ENCODE measurements around the gene NECAB2. TPM values are rescaled to one million over a fixed set of nuclear protein-coding genes. Genes with fewer than 3 reads are reported as not detected.

The NECAB2 gene
- total and polyA plus RNA-seq, 2 of the 8 experiments (the other 6 are each of a cell fraction or from before 2014, with no cell fraction given), result 3.6 to 4.2 TPM

- H4K5ac ChIP-seq (ENCODE audit: insufficient read length, low read depth, low read length), result no peak overlapping the region
- no peak overlapping the region for H3K27ac ChIP-seq (ENCODE audit: low read depth, low read length)
- no peaks in the 10 kb centered on the region for H3K9me3 ChIP-seq (ENCODE audit: insufficient read depth in 2 of 2, low read depth in 1 of 2, low read length in 1 of 2)
- 82% methylated on average over 12 of the region's 12 CpGs; no CpG with 5 or more reads in 1 of the 2 experiments for WGBS, 2 experiments (ENCODE audit: extremely low coverage in 1 of 2, insufficient coverage in 1 of 2, insufficient read length in 1 of 2, insufficient replicate concordance in 2 of 2, low coverage in 1 of 2, low lambda C conversion rate in 2 of 2, missing lambda C conversion rate in 1 of 2)
- H3K9ac ChIP-seq (replicated peaks in 1 of 4; ENCODE audit: extremely low read depth in 1 of 4, low read depth in 3 of 4, low read length in 3 of 4), result no peak overlapping the region
- H3K4me1 ChIP-seq (replicated peaks in 1 of 4; ENCODE audit: control insufficient read depth in 3 of 4, insufficient read depth in 4 of 4, low read length in 3 of 4), result no peaks in the 10 kb centered on the region
- DNase-seq (ENCODE audit: low read depth in 1 of 2, low spot score in 2 of 2), result no peak
- ChIA-PET CTCF (ENCODE audit: partially characterized antibody) (interaction anchor here (1.7 to 5.0 kb wide), 3 partner anchors 8 to 19 kb away, joined by 5 to 35 read pairs (median 8); no protein-coding TSS in a partner anchor), POLR2A (ENCODE audit: partially characterized antibody) (interaction anchor here (1.0 to 1.1 kb wide), 2 partner anchors 9 to 35 kb away, joined by 3 read pairs; partner anchors contain the start of gene MLYCD)
- H2BK20ac ChIP-seq (ENCODE audit: low read length), result no peak overlapping the region
- no peak overlapping the region for H3K14ac ChIP-seq (ENCODE audit: insufficient read length)
- no peaks in the 10 kb centered on the region; a peak in 1 of 7 replicates for H3K27me3 ChIP-seq (replicated peaks in 1 of 4; ENCODE audit: control insufficient read depth in 3 of 4, extremely low read depth in 1 of 4, insufficient read depth in 3 of 4, low read length in 3 of 4)
- no peaks in the 10 kb centered on the region for H3K23me2 ChIP-seq (ENCODE audit: low read depth, low read length)
- H2BK15ac ChIP-seq (ENCODE audit: low read length), result no peak overlapping the region
- H4K20me1 ChIP-seq (replicated peaks in 1 of 2; ENCODE audit: control insufficient read depth in 1 of 2, insufficient read depth in 2 of 2, low read length in 2 of 2), result no peaks in the 10 kb centered on the region
- H2BK12ac ChIP-seq (ENCODE audit: low read depth, low read length), result no peak overlapping the region
- no peak overlapping the region for H3K56ac ChIP-seq (replicated peaks; ENCODE audit: insufficient read length, low read depth, low read length)
- H3K79me2 ChIP-seq (ENCODE audit: control insufficient read depth in 1 of 2, insufficient read depth in 2 of 2, low read length in 2 of 2), result no peaks in the 10 kb centered on the region
- no peak overlapping the region for H2BK120ac ChIP-seq (replicated peaks; ENCODE audit: low read depth, low read length)
- no peak overlapping the region for H4K91ac ChIP-seq (replicated peaks; ENCODE audit: insufficient read length, low read length)
- peak overlapping the region; percentile 37; the same call in 1 of the 2 replicates for H4K8ac ChIP-seq (ENCODE audit: extremely low read depth, insufficient read depth, low read length)
- no peak overlapping the region for H3K23ac ChIP-seq (ENCODE audit: insufficient read length)
- no peak for FAIRE-seq
- H3K36me3 ChIP-seq (ENCODE audit: control insufficient read depth in 2 of 4, insufficient read depth in 4 of 4, low read length in 3 of 4), result no peaks in the 10 kb centered on the region
- H3K4me3 ChIP-seq (ENCODE audit: extremely low read depth in 1 of 4, insufficient read depth in 2 of 4, low read depth in 3 of 4, low read length in 4 of 4), result no peak overlapping the region
- no peak overlapping the region for H2AFZ ChIP-seq (ENCODE audit: low read length)
- no peak overlapping the region for H3K18ac ChIP-seq (ENCODE audit: extremely low read depth, low read length)
- H2AK5ac ChIP-seq (ENCODE audit: low read depth, low read length), result no peak overlapping the region
- TF ChIP-seq KDM1A (IDR thresholded peaks at IDR 0.05; ENCODE audit: borderline replicate concordance, low read length) (no peak), PHF8 (conservative IDR thresholded peaks at IDR 0.05; ENCODE audit: low read depth, low read length) (no peak)
- no peak overlapping the region for H3K4me2 ChIP-seq (ENCODE audit: insufficient read depth in 1 of 2, low read depth in 2 of 2, low read length in 2 of 2)
- no peak overlapping the region for H2BK5ac ChIP-seq (ENCODE audit: low read depth, low read length)
- no peaks in the 10 kb centered on the region for H3K79me1 ChIP-seq (ENCODE audit: low read depth, low read length)
- H3K4ac ChIP-seq (replicated peaks; ENCODE audit: insufficient read length, low read depth, low read length), result no peak overlapping the region
These were observed 33.4 kb upstream of the NECAB2 start for GRCh38 chr16:83934684-83934977.
